Kidney tubule cell (primary cell): ENCODE measurements around the gene TSC2.

Experiments used
- DNase-seq: peaks from one replicate; pipeline ENCODE4 v3.0.0-alpha.2; 2018; ENCODE audit warnings: low spot score

Gene TSC2

GRCh38 chr16:2047330-2048115 lies at the start of gene TSC2, which contains the start of gene NTHL1:
Gene TSC2, plus strand, starts transcription at chr16:2047985. Its CDS starts 631 bp downstream, at chr16:2048616.
Gene NTHL1, minus strand, starts transcription at chr16:2047834. Its CDS starts 11 bp downstream, at chr16:2047823.
- peak; percentile 96 for DNase-seq

GRCh38 chr16:1998360-1998835 lies 49.4 kb upstream of the TSC2 start:
- no peak for DNase-seq

- DNase-seq = no peak
These were observed 48.7 kb upstream of the TSC2 start for GRCh38 chr16:1998852-1999801.

- DNase-seq = no peak
These were observed 47.8 kb upstream of the TSC2 start for GRCh38 chr16:1999866-2000514.

GRCh38 chr16:2001035-2001434 lies 46.8 kb upstream of the TSC2 start:
- no peak for DNase-seq

- DNase-seq = no peak
These were observed 46.1 kb upstream of the TSC2 start for GRCh38 chr16:2001456-2002355.

- no peak for DNase-seq
These were observed 45.2 kb upstream of the TSC2 start for GRCh38 chr16:2002406-2003230.

- DNase-seq = no peak
These were observed 44.5 kb upstream of the TSC2 start for GRCh38 chr16:2003231-2003826.

GRCh38 chr16:2003827-2004641 lies 43.8 kb upstream of the TSC2 start:
- DNase-seq = peak; percentile 89

- no peak for DNase-seq
These were observed 42.8 kb upstream of the TSC2 start for GRCh38 chr16:2004795-2005517.

- DNase-seq = no peak
These were observed 42.1 kb upstream of the TSC2 start for GRCh38 chr16:2005646-2006045.

GRCh38 chr16:2006317-2006716 lies 41.5 kb upstream of the TSC2 start:
- DNase-seq = no peak

GRCh38 chr16:2007081-2007836 lies 40.5 kb upstream of the TSC2 start:
- no peak for DNase-seq

- DNase-seq = peak; percentile 48
These were observed 39.7 kb upstream of the TSC2 start for GRCh38 chr16:2008009-2008526.

- peak; percentile 28 for DNase-seq
These were observed 39.1 kb upstream of the TSC2 start for GRCh38 chr16:2008631-2009163.

- no peak for DNase-seq
These were observed 38.5 kb upstream of the TSC2 start for GRCh38 chr16:2009164-2009711.
